Activated naive CD4-positive, alpha-beta T cell treated with anti-CD3 and anti-CD28 coated beads, Interleukin-2, amount 50 U/mL, for 72 hours (primary cell): ENCODE measurements around the gene CSK. TPM values are rescaled to one million over a fixed set of nuclear protein-coding genes. Genes with fewer than 3 reads are reported as not detected.
A peak's percentile ranks its signal among the peaks of the same experiment; 100 is the strongest.

Experiments
- ATAC-seq, 2 donors: fragments of 150-1000 bp; cut with Tn5 transposase; 2 replicates each; pipeline ENCODE4 v1.10.0; 2021; ENCODE audit warnings: mild to moderate bottlenecking in 2 of 2, moderate library complexity in 2 of 2
- DNase-seq, 2 donors: peaks; one replicate each; pipeline ENCODE4 v3.0.0; 2021 to 2022; ENCODE audit warnings: low spot score in 2 of 2
- H3K27ac Mint-ChIP-seq, 2 donors: one replicate each; pipeline ENCODE4 v1.8.0; 2022; ENCODE audit warnings: mild to moderate bottlenecking in 2 of 2, mixed read lengths in 2 of 2
- H3K36me3 Mint-ChIP-seq, 2 donors: one replicate each; pipeline ENCODE4 v1.8.0; 2022; ENCODE audit warnings: mixed read lengths in 2 of 2
- H3K9me3 Mint-ChIP-seq, 2 donors: one replicate each; pipeline ENCODE4 v1.8.0; 2022; ENCODE audit warnings: mixed read lengths in 2 of 2
- total RNA-seq, 2 donors: library from RNA; stranded (reverse); gene quantifications; one replicate each; pipeline ENCODE4 v1.2.3, GENCODE V29; 2022

The CSK gene
- 100 to 1,000 TPM; 231 to 297 TPM for total RNA-seq

DNA sequence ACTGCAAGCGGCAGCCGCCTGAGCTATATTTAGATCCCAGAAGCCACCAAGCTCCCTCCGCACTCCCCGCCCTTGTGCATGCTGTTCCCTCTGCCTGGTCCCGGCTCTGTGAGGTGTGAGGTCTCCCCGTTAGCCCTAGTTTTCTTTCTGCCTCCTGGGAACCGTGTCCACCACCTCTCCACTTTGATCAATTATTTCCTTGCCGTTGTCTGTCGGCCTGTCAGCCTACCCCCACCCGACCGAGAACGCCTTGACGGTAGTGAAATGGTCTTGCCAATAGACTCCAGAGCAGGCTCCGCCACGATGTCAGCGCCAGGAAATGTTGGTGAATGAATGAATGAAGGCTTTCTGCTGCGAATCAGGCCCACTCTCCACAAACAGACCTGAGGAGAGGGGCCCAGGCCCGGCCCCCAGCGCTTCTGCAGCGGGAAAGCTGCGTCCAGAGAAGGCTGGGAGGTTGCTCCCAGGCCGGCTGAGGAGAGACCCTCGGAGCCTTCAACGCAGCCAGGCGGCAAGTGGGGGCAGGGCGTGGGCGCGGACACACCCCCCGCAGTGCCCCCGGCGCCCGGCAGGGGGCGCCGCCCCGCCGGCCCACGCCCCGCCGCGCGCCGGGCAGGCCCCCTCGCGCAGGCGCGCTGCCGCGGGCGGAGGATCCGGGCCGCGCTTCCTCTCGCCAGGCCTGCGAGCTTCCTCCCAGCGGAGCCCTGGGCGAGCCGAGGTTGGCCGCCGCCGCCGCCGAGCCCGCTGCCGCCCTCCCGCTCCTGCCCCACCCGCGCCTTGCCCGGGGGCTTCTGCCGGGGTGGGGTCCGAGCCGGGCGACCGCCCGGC lies at the start of gene CSK:
Gene CSK (plus strand): TSS at position 650 of the 828 bp plus-strand sequence. CDS start 16,218 bp downstream, outside the sequence.
- Mint-ChIP-seq H3K27ac (peak within 1 kb of the TSS; percentile 88 to 95), H3K36me3 (peaks cover 44 to 48% of the 10 kb centered on the region in 2 donors), H3K9me3 (no peaks in the 10 kb centered on the region)
- ATAC-seq (peak; percentile 41 to 67), DNase-seq (peak; percentile 86)

DNA sequence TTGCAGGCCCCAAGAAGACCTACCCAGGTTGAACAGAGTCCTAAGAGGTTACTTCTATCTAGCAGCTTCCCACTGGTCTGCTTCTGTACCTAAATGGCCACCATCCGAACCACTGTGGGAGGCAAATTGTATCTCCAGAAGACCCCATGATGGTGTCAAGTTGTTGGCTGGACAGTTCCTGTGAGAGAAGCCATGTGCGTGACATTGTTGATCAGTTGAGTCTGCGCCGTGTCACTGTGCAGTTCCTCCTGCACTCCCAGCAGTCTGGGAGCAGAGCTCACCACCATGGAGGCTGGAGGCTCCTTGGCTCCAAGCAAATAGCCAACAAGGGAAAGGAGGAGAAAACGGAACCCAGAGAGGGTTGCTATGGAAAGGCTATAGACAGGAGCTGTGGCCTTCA lies 49.0 kb upstream of the CSK start:
- Mint-ChIP-seq H3K9me3 (peaks cover 6 to 11% of the 10 kb centered on the region in 2 donors), H3K36me3 (peaks cover 8 to 12% of the 10 kb centered on the region in 2 donors), H3K27ac (no peak overlapping the region)

DNA sequence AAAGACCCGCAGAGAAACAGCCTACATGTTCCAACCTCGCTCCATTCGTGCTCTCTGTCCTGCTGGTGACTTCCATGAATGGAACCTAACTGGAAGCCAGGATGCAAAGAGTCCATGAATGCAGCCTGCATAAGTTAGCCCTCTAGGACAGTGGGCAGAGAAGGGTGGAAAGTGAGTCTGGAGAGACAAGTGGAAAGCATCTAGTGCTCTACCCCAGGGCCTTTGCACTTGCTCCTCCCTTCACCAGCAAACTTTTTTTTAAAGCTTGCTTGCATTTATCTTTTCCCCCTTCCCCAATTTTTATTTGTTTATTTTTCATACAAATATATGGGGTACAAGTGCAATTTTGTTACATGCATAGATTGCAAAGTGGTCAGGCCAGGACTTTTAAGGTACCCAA lies 48.6 kb upstream of the CSK start:
- no peak overlapping the region for H3K27ac Mint-ChIP-seq
- peaks cover 10 to 15% of the 10 kb centered on the region in 2 donors for H3K9me3 Mint-ChIP-seq
- H3K36me3 Mint-ChIP-seq, result peaks cover 12 to 16% of the 10 kb centered on the region in 2 donors
- peak in 1 of 2 donors; percentile 13 for DNase-seq
- no peak for ATAC-seq

More for the DNA sequence above, 49.0 kb upstream of the CSK start:
- no peak for ATAC-seq
- peak in 1 of 2 donors; percentile 38 for DNase-seq

DNA sequence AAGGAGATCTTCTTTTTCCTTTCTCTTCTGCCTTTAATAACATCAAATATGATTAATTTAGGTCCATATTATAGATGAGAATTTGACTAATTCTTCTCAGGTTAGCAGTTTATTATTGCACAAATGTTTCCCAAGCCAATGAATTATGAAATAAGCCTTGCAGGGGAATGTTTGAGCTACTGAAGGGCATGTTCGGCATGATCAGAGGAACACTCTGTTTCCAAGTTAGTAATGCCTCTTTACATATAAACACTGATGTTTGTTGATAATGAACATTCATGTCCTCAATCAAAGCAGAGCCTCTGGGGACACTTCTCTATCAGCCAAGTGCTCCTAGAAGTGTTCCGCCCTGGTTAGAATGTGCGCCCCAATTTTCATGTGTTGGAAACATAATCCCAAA lies 46.6 kb upstream of the CSK start:
- DNase-seq (no peak), ATAC-seq (no peak)
- no peak overlapping the region for H3K27ac Mint-ChIP-seq

DNA sequence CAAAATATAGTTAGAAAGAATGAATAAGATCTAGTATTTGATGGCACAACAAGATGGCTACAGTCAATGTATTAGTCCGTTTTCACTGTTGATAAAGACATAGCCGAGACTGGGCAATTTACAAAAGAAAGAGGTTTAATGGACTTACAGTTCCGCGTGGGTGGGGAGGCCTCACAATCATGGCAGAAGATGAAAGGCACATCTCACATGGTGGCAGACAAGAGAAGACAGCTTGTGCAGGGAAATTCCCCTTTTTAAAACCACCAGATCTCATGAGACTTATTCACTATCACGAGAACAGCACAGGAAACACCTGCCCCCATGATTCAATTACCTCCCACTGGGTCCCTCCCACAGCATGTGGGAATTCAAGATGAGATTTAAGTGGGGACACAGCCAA lies 43.6 kb upstream of the CSK start:
- H3K9me3 Mint-ChIP-seq, result peaks cover 15 to 21% of the 10 kb centered on the region in 2 donors
- peaks cover 17 to 30% of the 10 kb centered on the region in 2 donors for H3K36me3 Mint-ChIP-seq
- ATAC-seq (peak in 1 of 2 donors; percentile 47), DNase-seq (peak in 1 of 2 donors; percentile 54)
- H3K27ac Mint-ChIP-seq, result peak overlapping the region in 1 of 2 donors; percentile 87

More for the DNA sequence above, 46.6 kb upstream of the CSK start:
- peaks cover 11 to 16% of the 10 kb centered on the region in 2 donors for H3K9me3 Mint-ChIP-seq
- H3K36me3 Mint-ChIP-seq, result peaks cover 13 to 22% of the 10 kb centered on the region in 2 donors

DNA sequence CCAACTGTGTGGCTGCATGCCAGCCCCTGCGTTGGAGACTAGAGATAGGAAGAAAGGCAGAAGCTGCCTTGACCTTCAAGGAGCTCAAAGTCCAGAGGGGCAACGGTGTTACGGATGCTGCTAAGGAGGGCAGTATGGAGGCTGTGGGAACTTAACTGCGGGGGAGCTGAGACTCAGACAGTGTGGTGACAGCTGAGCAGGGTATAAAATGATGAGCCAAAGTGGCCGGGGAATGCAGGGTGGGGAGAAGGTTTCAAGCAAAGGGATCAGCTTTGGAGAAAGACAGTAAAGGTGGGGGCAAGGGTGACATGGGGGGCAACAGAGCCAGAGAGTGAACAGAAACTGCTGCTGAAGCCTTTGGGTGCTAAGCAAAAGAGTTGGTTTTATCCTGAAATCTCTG lies 39.5 kb upstream of the CSK start:
- no peak overlapping the region for H3K27ac Mint-ChIP-seq
- peaks cover 13 to 14% of the 10 kb centered on the region in 2 donors for H3K9me3 Mint-ChIP-seq
- ATAC-seq, result no peak
- H3K36me3 Mint-ChIP-seq, result peaks cover 12 to 22% of the 10 kb centered on the region in 2 donors
- DNase-seq, result no peak

DNA sequence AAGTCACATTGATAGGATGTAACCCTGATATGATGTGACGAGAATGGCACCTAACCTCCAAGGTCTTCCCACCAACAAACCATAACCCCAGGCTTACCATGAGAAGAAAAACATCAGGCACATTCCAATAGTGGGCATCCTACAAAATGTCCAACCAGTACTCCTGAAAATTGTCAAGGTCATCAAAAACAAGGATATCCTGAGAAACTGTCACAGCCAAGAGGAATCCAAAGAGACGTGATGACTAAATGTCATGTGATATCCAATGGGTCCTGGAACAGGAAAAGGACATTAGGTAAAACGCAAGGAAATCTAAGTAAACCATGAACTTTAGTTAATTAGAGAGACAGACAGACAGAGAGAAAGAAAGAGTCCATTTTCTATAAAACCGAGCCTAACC lies 35.5 kb upstream of the CSK start:
- H3K36me3 Mint-ChIP-seq, result peaks cover 4 to 7% of the 10 kb centered on the region in 2 donors
- H3K9me3 Mint-ChIP-seq, result peaks cover 0 to 4% of the 10 kb centered on the region in 2 donors
- H3K27ac Mint-ChIP-seq, result no peak overlapping the region
- ATAC-seq (no peak), DNase-seq (no peak)

DNA sequence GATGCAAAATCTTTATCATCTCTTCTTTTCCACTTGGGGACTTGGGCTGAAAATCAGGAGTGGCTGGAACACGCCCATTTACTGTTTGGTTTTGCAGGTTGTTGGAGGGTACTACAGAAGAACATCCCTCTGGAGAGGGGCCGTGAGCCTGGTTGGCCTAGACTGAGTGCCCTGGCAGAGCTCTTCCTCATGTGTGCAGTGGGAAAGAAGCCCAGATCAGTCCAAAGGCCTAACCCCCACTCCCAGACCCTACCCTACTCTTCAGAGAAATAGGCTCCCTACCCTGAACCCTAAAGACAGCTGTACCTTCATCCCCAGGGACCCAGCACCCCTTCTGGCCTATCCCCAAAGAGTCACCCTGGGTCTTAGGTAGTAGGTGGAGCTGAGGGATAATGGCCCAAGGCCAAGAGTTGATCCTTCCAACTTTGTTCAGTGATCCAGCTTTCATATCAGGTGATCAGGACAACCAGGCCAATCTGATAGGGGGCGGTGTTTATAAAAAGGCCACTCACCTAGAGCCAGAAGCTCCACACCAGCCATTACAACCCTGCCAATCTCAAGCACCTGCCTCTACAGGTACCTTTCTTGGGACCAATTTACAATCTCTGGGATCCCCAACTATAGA lies 33.4 kb upstream of the CSK start, which contains the start of gene CYP1A2:
Gene CYP1A2 (plus strand): TSS at position 524 of the 625 bp plus-strand sequence. CDS start 894 bp downstream, outside the sequence.
- ATAC-seq (no peak), DNase-seq (no peak)
- Mint-ChIP-seq H3K27ac (no peak within 1 kb of the TSS), H3K9me3 (no peaks in the 10 kb centered on the region), H3K36me3 (no peaks in the 10 kb centered on the region)

DNA sequence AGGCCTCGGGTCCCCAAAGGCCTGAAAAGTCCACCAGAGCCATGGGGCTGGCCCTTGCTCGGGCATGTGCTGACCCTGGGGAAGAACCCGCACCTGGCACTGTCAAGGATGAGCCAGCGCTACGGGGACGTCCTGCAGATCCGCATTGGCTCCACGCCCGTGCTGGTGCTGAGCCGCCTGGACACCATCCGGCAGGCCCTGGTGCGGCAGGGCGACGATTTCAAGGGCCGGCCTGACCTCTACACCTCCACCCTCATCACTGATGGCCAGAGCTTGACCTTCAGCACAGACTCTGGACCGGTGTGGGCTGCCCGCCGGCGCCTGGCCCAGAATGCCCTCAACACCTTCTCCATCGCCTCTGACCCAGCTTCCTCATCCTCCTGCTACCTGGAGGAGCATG lies 32.0 kb upstream of the CSK start:
- no peak overlapping the region for H3K27ac Mint-ChIP-seq
- ATAC-seq (no peak), DNase-seq (no peak)
- no peaks in the 10 kb centered on the region for H3K9me3 Mint-ChIP-seq
- no peaks in the 10 kb centered on the region for H3K36me3 Mint-ChIP-seq

DNA sequence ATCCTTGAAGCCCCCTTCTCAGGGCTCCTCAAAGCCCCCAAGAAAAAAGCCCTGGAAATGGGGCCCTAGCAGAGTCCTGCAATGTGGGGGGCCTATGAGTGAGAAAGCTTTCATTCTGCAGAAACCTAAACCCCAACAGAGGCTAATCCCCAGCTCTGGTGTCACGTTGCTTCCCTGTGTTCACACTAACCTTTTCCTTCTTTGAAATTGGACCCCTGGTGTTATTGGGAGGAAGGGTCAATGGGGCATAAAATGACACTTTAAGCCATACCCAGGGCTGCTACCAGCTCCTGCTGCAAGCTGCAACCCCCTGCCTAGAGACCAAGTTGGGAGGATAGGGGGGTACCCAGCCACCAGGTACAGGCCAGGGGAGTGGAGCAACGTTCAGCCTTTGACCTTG lies 31.1 kb upstream of the CSK start:
- DNase-seq (no peak), ATAC-seq (no peak)
- Mint-ChIP-seq H3K27ac (peak overlapping the region in 1 of 2 donors; percentile 31), H3K9me3 (no peaks in the 10 kb centered on the region), H3K36me3 (no peaks in the 10 kb centered on the region)

DNA sequence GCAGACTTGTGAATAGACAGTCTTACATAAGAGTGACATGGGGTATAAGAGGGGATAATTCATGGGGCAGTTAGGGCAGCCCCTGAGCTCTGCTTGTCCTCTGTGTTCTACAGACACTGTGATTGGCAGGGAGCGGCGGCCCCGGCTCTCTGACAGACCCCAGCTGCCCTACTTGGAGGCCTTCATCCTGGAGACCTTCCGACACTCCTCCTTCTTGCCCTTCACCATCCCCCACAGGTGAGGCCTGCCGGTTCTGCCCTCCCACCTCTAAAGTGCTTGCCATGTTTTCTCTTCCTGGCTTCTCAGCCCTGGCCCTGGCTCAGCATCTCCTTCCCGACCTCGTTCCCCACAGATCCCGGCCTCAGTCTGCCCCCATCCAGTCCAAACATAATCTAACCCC lies 29.9 kb upstream of the CSK start:
- H3K9me3 Mint-ChIP-seq, result no peaks in the 10 kb centered on the region
- H3K36me3 Mint-ChIP-seq, result no peaks in the 10 kb centered on the region
- peak overlapping the region in 1 of 2 donors; percentile 31 for H3K27ac Mint-ChIP-seq
- DNase-seq, result no peak
- no peak for ATAC-seq

DNA sequence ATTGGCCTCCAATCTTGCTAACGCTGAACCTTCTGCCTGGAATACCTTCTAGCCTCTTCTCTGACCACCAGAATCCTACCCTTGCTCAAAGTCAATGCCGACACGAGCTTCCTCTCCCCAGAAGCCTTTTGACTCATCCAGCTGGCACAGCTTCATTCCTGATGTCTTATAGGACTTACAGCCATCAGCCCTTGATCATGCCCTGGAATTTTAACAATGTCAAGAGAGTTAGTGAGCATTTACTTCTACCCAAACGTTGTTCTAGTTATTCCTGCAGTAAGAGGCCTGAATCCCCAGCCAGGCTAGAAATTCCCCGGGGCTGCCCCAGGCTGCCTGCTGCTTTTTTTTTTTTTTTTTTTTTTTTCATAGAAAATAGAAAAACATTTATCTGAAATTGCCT lies 29.3 kb upstream of the CSK start:
- no peaks in the 10 kb centered on the region for H3K9me3 Mint-ChIP-seq
- ATAC-seq, result no peak

DNA sequence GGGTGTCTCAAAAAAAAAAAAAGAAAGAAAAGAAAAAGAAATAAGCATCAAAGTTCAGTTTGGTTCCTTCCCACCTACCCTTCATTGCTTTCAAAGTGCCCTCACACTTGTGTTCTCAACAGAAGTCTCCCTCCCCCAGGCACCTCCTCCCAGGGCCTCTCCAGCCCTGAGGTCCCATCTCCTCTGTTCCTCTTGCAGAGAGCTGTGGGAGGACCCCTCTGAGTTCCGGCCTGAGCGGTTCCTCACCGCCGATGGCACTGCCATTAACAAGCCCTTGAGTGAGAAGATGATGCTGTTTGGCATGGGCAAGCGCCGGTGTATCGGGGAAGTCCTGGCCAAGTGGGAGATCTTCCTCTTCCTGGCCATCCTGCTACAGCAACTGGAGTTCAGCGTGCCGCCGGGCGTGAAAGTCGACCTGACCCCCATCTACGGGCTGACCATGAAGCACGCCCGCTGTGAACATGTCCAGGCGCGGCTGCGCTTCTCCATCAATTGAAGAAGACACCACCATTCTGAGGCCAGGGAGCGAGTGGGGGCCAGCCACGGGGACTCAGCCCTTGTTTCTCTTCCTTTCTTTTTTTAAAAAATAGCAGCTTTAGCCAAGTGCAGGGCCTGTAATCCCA lies 27.2 kb upstream of the CSK start:
- no peak for DNase-seq
- H3K36me3 Mint-ChIP-seq, result no peaks in the 10 kb centered on the region
- ATAC-seq, result no peak
- H3K9me3 Mint-ChIP-seq, result no peaks in the 10 kb centered on the region
- peak overlapping the region in 1 of 2 donors; percentile 13 for H3K27ac Mint-ChIP-seq

More for the DNA sequence above, 29.3 kb upstream of the CSK start:
- H3K27ac Mint-ChIP-seq, result peak overlapping the region in 1 of 2 donors; percentile 31
- no peak for DNase-seq
- no peaks in the 10 kb centered on the region for H3K36me3 Mint-ChIP-seq

DNA sequence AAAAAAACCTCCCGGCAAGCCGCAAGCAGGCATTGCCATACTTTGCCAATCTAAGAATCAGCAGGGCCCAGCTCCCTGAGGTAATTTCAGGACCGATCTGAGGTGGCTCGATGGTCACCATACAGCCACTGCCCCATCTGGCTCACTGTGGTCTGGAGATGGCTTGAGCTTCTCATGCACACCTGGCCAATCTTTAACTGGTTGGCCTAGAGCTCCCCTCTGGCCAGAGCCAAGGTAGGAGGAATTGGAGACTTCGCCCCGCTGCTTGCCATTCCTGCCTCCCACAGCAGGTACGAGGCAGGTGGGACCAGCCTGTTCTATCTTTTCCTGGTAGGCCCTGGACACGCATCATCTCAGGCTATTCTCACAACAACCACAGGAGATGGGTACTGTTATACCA lies 23.1 kb upstream of the CSK start:
- ATAC-seq (no peak), DNase-seq (no peak)
- Mint-ChIP-seq H3K36me3 (no peaks in the 10 kb centered on the region), H3K9me3 (no peaks in the 10 kb centered on the region), H3K27ac (no peak overlapping the region)

DNA sequence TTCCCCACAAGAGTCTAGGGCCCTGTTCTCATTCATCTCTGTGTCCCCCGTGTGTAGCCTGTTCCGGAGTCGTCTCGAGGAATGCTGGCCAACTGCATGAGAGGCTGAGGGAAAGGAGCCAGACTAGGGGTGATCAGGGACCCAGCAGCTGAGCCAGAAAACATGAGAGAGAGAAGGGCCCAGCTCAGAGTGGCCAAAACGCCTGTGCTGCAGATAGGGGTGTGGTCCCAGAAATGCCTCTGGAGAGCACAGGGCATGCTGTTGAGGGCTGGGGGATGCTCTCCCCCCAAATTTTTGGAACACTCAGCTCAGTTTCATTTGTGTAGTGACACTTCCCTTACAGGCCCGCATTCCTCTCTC lies 19.1 kb upstream of the CSK start:
- peak overlapping the region in 1 of 2 donors; percentile 44 for H3K27ac Mint-ChIP-seq
- no peaks in the 10 kb centered on the region for H3K36me3 Mint-ChIP-seq
- DNase-seq (no peak), ATAC-seq (no peak)
- H3K9me3 Mint-ChIP-seq, result no peaks in the 10 kb centered on the region

DNA sequence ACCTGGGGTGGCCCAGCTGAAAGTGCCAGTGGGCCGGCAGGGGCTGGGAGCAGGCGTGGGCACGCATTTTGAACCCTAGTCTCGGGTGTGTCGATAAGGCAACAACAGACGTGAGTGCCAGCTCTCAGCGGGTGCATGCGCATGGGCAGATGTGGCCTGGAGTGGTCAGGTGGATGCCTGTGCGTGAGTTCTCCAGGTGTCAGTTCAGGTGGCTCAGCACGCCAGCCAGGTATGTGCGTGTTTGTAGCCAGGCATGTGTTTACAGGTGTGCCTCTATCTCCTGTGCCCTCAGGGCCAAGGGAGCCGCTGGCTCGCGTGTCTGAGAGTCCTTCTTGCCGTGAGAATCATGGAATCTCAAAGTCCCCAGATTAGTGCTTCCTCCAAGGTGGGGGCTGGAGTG lies 18.5 kb upstream of the CSK start:
- ATAC-seq (no peak), DNase-seq (no peak)
- Mint-ChIP-seq H3K9me3 (no peaks in the 10 kb centered on the region), H3K36me3 (no peaks in the 10 kb centered on the region), H3K27ac (no peak overlapping the region)
